Ramos (cell line): ENCODE data around the gene PSMG1.

Source experiments
- in situ Hi-C: fragments of 300-500 bp; cut with MboI; formaldehyde crosslinking; loops from one replicate; pipeline ENCODE4 v1.14.3; 2022; ENCODE audit warnings: low sequenced_read_pairs; ENCODE audit not compliant: unreplicated experiment

PSMG1 gene

DNA sequence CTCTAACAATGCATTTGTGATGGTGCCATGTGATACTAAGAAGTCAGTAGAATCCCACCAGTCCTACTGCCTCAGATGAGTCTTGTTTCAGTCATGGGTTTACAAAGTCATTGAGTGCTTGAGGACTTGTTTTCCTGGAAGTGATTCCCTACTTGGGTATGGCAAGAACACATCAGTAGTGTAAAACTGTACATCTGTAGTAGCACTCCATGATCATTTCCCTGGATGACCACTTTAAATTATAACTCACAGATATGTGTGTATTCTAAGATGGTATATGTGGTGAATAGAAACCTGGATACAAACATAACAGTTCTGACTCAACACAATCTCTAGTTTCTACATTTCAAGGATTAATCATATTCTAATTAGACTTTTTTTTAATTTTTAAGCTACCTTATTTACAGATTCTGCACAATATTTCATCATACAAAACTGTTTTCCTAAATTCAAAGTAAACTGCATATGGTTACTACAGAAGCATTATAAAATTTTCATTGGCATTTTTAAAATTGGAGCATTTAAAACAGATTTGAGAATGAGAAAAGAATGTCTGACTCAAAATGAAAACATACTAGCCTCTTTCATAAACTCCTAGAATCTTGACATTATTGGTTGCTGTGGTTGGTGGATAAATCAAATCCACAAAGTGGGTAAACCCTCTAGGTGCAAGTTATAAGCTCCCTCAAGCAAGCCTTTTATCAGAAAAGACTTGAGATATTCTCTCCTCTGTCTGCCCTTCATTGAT lies 6.8 kb upstream of the PSMG1 start:
- in situ Hi-C loops, result loop anchor here (25.0 kb wide), 1 partner anchor 197 kb away; a partner anchor contains a TSS

DNA sequence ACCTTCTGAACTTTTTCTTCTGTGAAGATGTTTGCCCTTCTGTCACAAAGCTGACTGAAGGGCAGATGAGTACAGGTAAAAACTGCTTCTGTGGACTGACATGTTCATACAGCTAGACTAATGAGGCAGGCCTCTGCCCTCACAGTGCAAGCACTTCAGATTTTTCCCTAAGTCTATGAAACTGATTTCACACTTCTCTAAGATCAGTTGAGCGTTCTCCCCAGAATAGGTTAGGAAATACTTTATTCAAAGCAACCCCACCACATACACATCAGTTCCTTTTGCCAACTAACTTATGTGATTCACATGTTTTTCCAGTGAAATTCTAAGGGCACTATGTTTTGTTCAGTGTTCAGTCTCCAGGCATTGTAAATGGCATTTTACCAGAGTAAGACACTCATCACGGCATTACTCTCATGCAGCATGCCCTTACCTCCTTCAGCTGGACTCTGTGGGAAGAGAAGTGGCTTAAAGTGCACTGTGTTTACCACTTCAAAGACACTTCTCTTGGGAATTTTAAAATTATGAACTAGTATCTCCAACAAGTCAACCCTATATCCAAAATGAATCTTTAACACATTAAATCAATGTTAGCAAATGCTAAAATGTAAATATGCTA lies 5.4 kb upstream of the PSMG1 start:
- in situ Hi-C loops, result loop anchor here (25.0 kb wide), 1 partner anchor 199 kb away; a partner anchor contains a TSS

DNA sequence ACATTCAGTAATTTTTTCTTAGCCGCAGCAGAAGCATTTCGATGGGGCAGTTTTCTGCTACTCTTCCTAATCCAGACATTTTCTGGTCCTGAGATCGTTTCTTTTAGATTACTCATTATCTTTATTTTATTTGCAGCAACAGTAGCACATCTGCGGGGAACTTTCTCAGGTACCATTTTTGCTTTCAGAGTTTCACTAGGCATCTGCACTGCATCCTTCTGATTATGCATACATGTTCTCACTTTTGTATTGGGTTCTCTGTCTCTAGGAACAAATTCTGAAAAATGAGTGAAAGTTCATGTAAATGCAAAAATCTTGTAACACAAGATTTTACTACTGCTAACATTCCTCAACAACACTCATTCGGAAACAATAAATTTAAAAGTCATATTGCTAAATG lies 3.9 kb upstream of the PSMG1 start:
- in situ Hi-C loops, result loop anchor here (25.0 kb wide), 1 partner anchor 200 kb away; a partner anchor contains a TSS

GRCh38 chr21:39186676-39187075 lies 3.4 kb upstream of the PSMG1 start:
- in situ Hi-C loops, result loop anchor here (25.0 kb wide), 1 partner anchor 201 kb away; a partner anchor contains a TSS

GRCh38 chr21:39185157-39185556 lies 1.9 kb upstream of the PSMG1 start:
- in situ Hi-C loops, result loop anchor here (25.0 kb wide), 1 partner anchor 202 kb away; a partner anchor contains a TSS

DNA sequence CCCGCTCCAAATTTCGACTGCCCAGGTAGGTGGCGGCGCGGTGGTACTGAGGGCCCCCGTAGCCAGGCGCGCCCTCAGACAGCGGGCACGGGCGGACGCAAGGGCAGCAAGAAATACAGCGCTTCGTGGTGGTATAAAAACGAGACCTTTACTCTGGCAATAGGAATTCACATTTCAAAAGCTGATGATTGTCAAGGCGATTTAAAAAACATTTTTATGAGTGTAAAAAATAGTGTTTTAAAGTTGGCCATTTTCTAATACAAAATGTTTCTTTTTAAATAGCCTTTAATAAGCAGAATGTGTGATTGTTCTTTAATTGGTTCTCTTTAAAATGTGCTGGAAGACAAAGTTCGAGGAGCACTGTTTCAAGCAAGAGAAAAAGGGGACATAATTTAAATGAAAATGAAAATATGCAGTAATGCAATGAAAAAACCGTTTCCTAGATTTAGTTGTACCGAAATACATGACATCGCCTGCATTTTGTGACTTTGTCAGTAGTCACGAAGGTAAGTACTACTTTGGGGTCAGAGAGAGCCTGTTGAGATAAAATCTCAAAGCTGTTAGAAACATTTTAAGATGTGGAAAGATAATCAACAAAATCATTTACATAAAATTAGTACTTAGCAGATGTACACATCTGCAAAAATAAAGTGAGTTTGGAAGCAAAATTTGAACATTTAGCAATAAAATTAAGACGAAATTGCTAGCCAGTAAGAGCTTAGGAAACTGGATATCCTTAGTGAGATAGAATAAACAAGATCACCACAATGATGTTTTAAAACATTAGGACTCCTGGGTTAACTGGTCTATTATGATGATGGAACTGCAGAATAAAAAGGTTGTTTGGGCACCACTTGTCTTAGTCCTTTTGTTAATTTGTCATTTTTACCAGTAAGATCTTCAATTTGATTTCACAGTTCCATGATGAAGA lies 1.1 kb upstream of the PSMG1 start:
- in situ Hi-C loops, result loop anchor here (25.0 kb wide), 1 partner anchor 203 kb away; a partner anchor contains a TSS

DNA sequence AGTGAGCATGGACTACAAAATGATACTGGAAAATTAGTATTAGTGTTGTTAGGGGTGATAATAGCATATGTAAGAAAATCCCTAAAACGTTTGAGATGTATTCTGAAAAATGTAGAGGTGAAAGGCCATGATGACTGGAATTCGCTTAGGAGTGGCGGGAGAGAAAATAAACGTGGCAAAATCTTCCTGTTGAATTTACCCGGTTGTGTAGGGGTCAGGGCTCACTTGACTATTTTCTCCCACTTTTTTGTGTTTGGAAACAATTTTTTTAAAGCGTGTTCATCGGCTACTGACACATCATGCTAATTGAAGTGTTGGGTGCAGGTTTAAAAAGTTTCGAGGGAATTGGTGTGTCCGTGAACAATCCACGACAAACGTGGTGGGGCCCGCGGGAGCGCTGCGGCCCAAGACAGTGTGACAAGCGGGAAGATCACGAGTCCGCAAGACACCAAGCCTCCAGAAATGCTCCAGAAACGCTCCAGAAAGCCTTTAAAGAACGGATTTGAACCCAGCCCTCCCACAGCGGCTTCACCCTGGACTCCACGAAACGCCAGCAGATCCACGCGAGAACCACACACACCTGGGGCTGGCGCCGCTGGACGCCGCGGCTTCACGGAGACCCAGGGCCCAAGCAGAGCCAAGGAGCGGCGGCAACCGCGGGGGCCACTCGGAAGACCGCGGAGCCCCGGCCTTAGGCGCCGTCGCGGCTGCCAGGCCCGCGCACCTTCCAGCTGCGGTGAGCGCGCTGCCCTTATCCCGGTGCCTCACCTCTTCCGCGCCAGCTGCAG lies 573 bp downstream of the PSMG1 start:
- in situ Hi-C loops, result loop anchor here (25.0 kb wide), 1 partner anchor 205 kb away; a partner anchor contains a TSS

GRCh38 chr21:39182016-39182415 lies 1.2 kb downstream of the PSMG1 start:
- in situ Hi-C loops, result loop anchor here (25.0 kb wide), 1 partner anchor 205 kb away; a partner anchor contains a TSS

- in situ Hi-C loops, result loop anchor here (25.0 kb wide), 1 partner anchor 206 kb away; a partner anchor contains a TSS
These were observed 1.9 kb downstream of the PSMG1 start for GRCh38 chr21:39181205-39181818.

DNA sequence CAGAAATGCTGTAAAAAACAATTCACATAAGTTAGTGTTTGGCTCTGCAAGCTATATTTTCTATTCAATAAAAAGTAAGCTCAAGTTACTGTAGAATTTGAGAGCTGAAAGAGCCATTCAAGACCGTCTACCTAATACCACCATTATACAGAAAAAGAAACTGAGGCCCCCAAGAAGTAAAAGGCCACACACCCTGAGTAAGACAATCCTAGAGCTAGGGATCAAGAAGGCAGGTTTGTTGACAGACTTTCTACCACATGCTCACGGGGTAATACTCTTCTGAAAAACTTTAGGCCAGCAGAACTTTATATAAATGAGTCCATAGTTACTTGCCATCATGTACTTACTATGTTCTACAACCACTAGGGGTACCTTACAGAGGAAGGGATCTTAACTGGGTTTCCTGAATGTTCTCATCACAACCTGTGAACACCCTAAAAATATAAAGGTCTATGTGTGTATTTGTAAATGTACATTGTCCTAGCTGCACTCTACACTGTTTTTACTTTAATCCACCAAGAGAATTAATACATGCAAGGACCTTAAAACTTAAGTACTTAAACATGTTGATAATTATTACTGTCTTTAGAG lies 2.7 kb downstream of the PSMG1 start:
- in situ Hi-C loops, result loop anchor here (25.0 kb wide), 1 partner anchor 207 kb away; a partner anchor contains a TSS

- in situ Hi-C loops, result loop anchor here (25.0 kb wide), 1 partner anchor 209 kb away; a partner anchor contains a TSS
These were observed 4.8 kb downstream of the PSMG1 start for GRCh38 chr21:39178421-39178820.

GRCh38 chr21:39176271-39176709 lies 7.0 kb downstream of the PSMG1 start:
- in situ Hi-C loops, result loop anchor here (25.0 kb wide), 1 partner anchor 211 kb away; a partner anchor contains a TSS

DNA sequence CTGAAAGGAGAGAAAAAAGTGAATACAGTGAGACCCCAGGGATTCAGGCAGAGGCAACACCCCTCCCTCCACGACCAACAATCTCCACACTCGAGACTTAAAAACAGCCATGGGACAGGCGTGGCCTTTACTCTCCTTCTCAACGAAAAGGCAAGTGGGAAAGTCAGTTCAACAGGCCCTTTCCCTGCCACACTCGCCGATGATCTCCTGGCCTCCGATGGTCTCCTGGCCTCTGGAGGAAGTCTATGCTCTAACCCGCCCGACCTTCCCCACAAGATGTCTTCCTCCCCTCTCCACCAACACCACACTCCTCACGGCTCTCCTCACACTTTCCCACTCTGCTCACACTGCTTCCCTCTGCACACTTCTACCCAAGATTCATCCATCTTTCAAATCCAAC lies 7.6 kb downstream of the PSMG1 start:
- in situ Hi-C loops, result loop anchor here (25.0 kb wide), 1 partner anchor 212 kb away; a partner anchor contains a TSS

DNA sequence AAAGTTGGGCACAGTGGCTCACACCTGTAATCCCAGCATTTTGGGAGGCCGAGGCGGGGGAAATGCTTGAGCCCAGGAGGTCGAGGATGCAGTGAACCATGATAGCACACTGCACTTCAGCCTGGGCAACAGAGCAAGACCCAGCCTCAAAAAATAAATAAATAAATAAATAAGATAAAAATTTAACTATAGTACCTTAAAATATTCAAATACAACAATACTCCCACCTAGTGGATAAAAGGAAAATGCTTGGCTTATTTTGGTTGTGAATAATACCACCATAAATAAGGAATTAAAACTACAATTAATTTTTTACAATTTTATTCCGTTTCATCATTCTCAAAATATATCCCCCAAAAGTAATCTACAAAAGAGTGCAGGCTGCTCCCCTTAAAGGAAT lies 8.1 kb downstream of the PSMG1 start:
- in situ Hi-C loops, result loop anchor here (25.0 kb wide), 1 partner anchor 212 kb away; a partner anchor contains a TSS

DNA sequence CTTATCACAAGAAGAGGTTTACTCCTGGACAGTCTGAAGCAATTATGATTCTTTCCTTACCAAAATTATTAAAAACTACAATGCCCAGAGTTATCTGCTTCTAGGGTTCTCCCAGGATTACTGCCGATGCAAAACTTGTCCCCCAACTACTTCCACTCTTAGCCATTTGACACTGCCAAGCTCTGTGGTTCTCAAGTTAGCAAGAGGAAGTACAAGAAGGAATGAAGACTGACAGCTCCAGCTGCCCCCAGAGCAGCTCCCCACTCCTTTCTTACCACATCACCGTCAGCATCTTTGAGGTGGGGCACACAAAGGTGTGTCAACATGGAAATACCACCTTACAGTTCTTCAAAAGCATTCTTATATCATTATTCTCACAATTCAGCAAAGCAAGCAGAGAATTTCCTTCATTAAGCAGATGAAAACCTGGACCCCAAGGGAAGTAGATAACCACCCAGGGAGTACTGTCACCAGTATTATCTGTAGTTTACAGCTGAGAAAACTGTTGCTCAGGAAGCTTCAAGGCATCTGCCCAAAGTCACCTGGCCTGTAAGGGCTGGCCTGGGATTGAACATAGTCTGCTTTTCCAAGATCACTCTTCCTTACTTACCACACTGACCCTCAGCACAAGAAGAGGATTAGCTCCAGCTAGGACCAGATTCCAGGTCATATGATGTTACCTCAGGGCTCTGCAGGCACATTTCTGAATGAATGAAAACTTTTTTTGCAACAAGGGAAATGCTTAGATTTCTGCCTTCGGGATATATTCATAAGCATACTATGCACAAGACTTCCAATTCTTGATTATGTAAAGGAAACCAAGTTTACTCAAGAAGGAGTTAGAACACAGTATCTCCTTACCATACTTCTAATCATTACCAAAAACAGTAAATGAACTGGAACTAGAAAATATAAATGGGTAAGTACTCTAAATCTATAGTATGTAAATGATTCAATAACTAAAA lies 9.3 kb downstream of the PSMG1 start:
- in situ Hi-C loops, result no loop called here

DNA sequence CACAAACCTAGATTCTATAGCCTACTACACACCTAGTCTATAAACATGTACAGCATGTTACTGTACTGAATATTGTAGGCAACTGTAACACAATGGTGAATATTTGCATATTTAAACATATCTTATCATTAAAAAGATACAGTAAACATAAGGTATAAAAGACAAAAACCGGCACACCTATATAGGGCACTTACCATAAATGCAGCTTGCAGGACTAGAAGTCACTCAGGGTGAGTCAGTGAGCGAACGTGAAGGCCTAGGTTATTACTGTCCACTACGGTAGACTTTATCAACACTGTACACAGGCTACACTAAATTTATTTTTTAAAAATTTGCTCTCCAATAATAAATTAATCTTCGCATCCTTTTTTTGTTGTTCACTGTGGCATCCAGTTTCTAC lies 13.3 kb downstream of the PSMG1 start:
- in situ Hi-C loops, result no loop called here

DNA sequence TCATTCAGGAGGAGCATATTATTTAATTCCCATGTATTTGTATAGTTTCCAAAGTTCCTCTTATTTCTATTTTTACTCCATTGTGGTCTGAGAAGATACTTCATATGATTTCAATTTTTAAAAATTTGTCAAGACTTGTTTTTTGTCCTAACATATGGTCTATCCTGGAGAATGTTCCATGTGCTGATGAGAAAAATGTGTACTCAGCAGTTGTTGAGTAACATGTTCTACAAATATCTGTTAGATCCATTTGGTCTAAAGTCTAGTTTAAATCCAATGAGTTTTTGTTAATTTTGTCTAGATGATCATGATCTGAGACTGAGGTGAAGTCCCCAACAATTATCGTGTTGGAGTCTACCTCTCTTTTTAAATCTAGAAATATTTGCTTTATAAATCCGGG lies 14.5 kb downstream of the PSMG1 start:
- in situ Hi-C loops, result no loop called here
